IMR-90 (cell line): ENCODE measurements around the gene BRMS1. TPM values are rescaled to one million over a fixed set of nuclear protein-coding genes. Genes with fewer than 3 reads are reported as not detected.

Experiments
- ATAC-seq: fragments of 200-7000 bp; cut with Tn5 transposase; 2 replicates; pipeline ENCODE4 v1.9.1; 2020; ENCODE audit warnings: low read depth, mild to moderate bottlenecking, moderate library complexity
- BruUV-seq: library from RNA; stranded (reverse); fragments of 400-500 nt; replicated peaks from 2 replicates; lab custom pipeline; 2021; lab: Mats Ljungman, UMichigan
- CTCF ChIA-PET: fragments of 300-600 bp; formaldehyde crosslinking; extraction: SDS; loops from one replicate; lab custom pipeline; 2021; ENCODE audit warnings: antibody characterized with exemption; lab: Yijun Ruan, JAX
- POLR2A ChIA-PET: fragments of 300-600 bp; sonication (Branson Sonifier 250); formaldehyde crosslinking; loops from one replicate; lab custom pipeline; 2022; ENCODE audit warnings: antibody characterized with exemption; ENCODE audit not compliant: unreplicated experiment; lab: Charles Lee
- DNase-seq: peaks from one replicate; pipeline ENCODE4 v3.0.0; 2013
- H2AFZ ChIP-seq: replicated peaks from 2 replicates; pipeline ENCODE3; 2013; ENCODE audit warnings: low read length, mild to moderate bottlenecking; ENCODE audit not compliant: poor library complexity
- H2AK5ac ChIP-seq: 2 replicates; pipeline ENCODE4 v1.6.1; 2013; ENCODE audit warnings: low read depth, low read length, inconsistent platforms
- H2AK9ac ChIP-seq: replicated peaks from 2 replicates; pipeline ENCODE3; 2013; ENCODE audit warnings: mild to moderate bottlenecking, low read depth, low read length, moderate library complexity; ENCODE audit not compliant: poor library complexity
- H2BK120ac ChIP-seq: 2 replicates; pipeline ENCODE4 v1.6.1; 2013; ENCODE audit warnings: low read depth, low read length, inconsistent platforms
- H2BK15ac ChIP-seq: 3 replicates; pipeline ENCODE4 v1.6.1; 2013; ENCODE audit warnings: low read depth, low read length, inconsistent platforms
- H2BK20ac ChIP-seq: 2 replicates; pipeline ENCODE4 v1.6.1; 2013; ENCODE audit warnings: low read depth, mild to moderate bottlenecking, inconsistent platforms, low read length, moderate library complexity
- H2BK5ac ChIP-seq: 2 replicates; pipeline ENCODE4 v1.6.1; 2013; ENCODE audit warnings: mild to moderate bottlenecking, low read depth, low read length, inconsistent platforms; ENCODE audit not compliant: poor library complexity, severe bottlenecking
- H3K14ac ChIP-seq: replicated peaks from 2 replicates; pipeline ENCODE4 v1.6.1; 2013; ENCODE audit warnings: low read depth, low read length, inconsistent platforms
- H3K18ac ChIP-seq: 2 replicates; pipeline ENCODE4 v1.6.1; 2013; ENCODE audit warnings: low read depth, low read length, control low read depth
- H3K23ac ChIP-seq: 2 replicates; pipeline ENCODE4 v1.6.1; 2013; ENCODE audit warnings: low read depth, low read length, inconsistent platforms
- H3K27ac ChIP-seq: 2 replicates; pipeline ENCODE4 v1.5.1; 2013; ENCODE audit warnings: mild to moderate bottlenecking, control low read depth, low read length; ENCODE audit not compliant: insufficient read depth
- H3K27me3 ChIP-seq: 2 replicates; pipeline ENCODE4 v1.6.1; 2013; ENCODE audit warnings: low read length; ENCODE audit not compliant: control insufficient read depth, insufficient read depth
- H3K36me3 ChIP-seq: 2 replicates; pipeline ENCODE4 v1.6.1; 2013; ENCODE audit warnings: low read length, mixed read lengths; ENCODE audit not compliant: control insufficient read depth, insufficient read depth
- H3K4ac ChIP-seq: 2 replicates; pipeline ENCODE4 v1.6.1; 2013; ENCODE audit warnings: low read depth, low read length, inconsistent platforms
- H3K4me1 ChIP-seq: 2 replicates; pipeline ENCODE4 v1.6.1; 2013; ENCODE audit warnings: low read length, mixed read lengths; ENCODE audit not compliant: control insufficient read depth, insufficient read depth
- H3K4me2 ChIP-seq: 2 replicates; pipeline ENCODE4 v1.6.1; 2013; ENCODE audit warnings: low read depth, mild to moderate bottlenecking, control low read depth, low read length, moderate library complexity
- H3K4me3 ChIP-seq: 2 replicates; pipeline ENCODE4 v1.5.1; 2013; ENCODE audit warnings: low read depth, mild to moderate bottlenecking, control low read depth, low read length, moderate library complexity; ENCODE audit not compliant: insufficient read depth
- H3K56ac ChIP-seq: 2 replicates; pipeline ENCODE4 v1.6.1; 2013; ENCODE audit warnings: low read length, inconsistent platforms; ENCODE audit not compliant: insufficient read depth; ENCODE audit errors: extremely low read depth
- H3K79me1 ChIP-seq, 2 experiments: 2 replicates each; pipeline ENCODE4 v1.6.1; 2013; ENCODE audit warnings: low read length in 2 of 2, inconsistent platforms in 1 of 2, low read depth in 1 of 2
- H3K9ac ChIP-seq: 2 replicates; pipeline ENCODE4 v1.6.1; 2013; ENCODE audit warnings: low read depth, low read length, control low read depth
- H3K9me1 ChIP-seq: 2 replicates; pipeline ENCODE4 v1.6.1; 2013; ENCODE audit warnings: low read length, inconsistent platforms; ENCODE audit not compliant: insufficient read depth
- H3K9me3 ChIP-seq: 2 replicates; pipeline ENCODE4 v1.6.1; 2013; ENCODE audit warnings: low read length; ENCODE audit not compliant: control insufficient read depth, insufficient read depth
- H4K20me1 ChIP-seq: 2 replicates; pipeline ENCODE4 v1.6.1; 2013; ENCODE audit warnings: low read length, inconsistent platforms; ENCODE audit not compliant: insufficient read depth
- H4K5ac ChIP-seq: 2 replicates; pipeline ENCODE4 v1.6.1; 2013; ENCODE audit warnings: mild to moderate bottlenecking, low read depth, low read length, control low read depth
- H4K8ac ChIP-seq, 2 experiments: 2 replicates each; pipeline ENCODE4 v1.6.1; 2013; ENCODE audit warnings: low read depth in 2 of 2, low read length in 2 of 2, control low read depth in 1 of 2, inconsistent platforms in 1 of 2
- H4K91ac ChIP-seq: 2 replicates; pipeline ENCODE4 v1.6.1; 2013; ENCODE audit warnings: low read depth, low read length, inconsistent platforms; ENCODE audit not compliant: insufficient read depth
- BHLHE40 ChIP-seq: fragments of 150-350 bp; IDR thresholded peaks from 2 replicates; pipeline ENCODE4 v1.6.1; 2016; ENCODE audit warnings: mild to moderate bottlenecking, low read depth, low read length
- CEBPB ChIP-seq: IDR thresholded peaks from 2 replicates; pipeline ENCODE4 v1.6.1; 2012; ENCODE audit warnings: low read depth, low read length, improper control_type of control experiment
- CHD1 ChIP-seq: IDR thresholded peaks from 2 replicates; pipeline ENCODE4 v1.6.1; 2012; ENCODE audit warnings: low read depth, low read length, improper control_type of control experiment
- FOS ChIP-seq: fragments of 150-350 bp; IDR thresholded peaks from 2 replicates; pipeline ENCODE4 v1.6.1; 2016; ENCODE audit warnings: low read depth, low read length
- MAFK ChIP-seq: IDR thresholded peaks from 2 replicates; pipeline ENCODE4 v1.6.1; 2012; ENCODE audit warnings: low read depth, low read length, improper control_type of control experiment
- MAZ ChIP-seq: IDR thresholded peaks from 2 replicates; pipeline ENCODE4 v1.6.1; 2012; ENCODE audit warnings: low read depth, mild to moderate bottlenecking, low read length, improper control_type of control experiment, moderate library complexity, borderline replicate concordance
- MXI1 ChIP-seq: IDR thresholded peaks from 2 replicates; pipeline ENCODE4 v1.6.1; 2012; ENCODE audit warnings: low read depth, mild to moderate bottlenecking, low read length, moderate library complexity, borderline replicate concordance
- NFE2L2 ChIP-seq: fragments of 150-350 bp; IDR thresholded peaks from 2 replicates; pipeline ENCODE4 v1.6.1; 2016; ENCODE audit warnings: low read depth, mild to moderate bottlenecking, low read length
- POLR2A ChIP-seq: IDR thresholded peaks from 2 replicates; pipeline ENCODE4 v1.6.1; 2012; ENCODE audit warnings: mild to moderate bottlenecking, low read depth, low read length
- RAD21 ChIP-seq: IDR thresholded peaks from 2 replicates; pipeline ENCODE4 v1.6.1; 2012; ENCODE audit warnings: low read length, improper control_type of control experiment
- RFX5 ChIP-seq: IDR thresholded peaks from 2 replicates; pipeline ENCODE4 v1.8.0; 2012; ENCODE audit warnings: low read depth, mild to moderate bottlenecking, low read length, moderate library complexity
- SMC3 ChIP-seq: fragments of 150-350 bp; IDR thresholded peaks from 2 replicates; pipeline ENCODE4 v1.6.1; 2016; ENCODE audit warnings: low read depth, mild to moderate bottlenecking, antibody characterized with exemption, low read length, moderate library complexity
- WGBS, 2 experiments: methylation state at CpG; one replicate each; pipeline versions ENCODE4 v1.1.5 to v1.1.7; 2013; ENCODE audit warnings: missing lambda C conversion rate in 2 of 2; ENCODE audit not compliant: insufficient read length in 1 of 2; ENCODE audit errors: extremely low coverage in 2 of 2; 5-methylcytosine and 5-hydroxymethylcytosine counted together
- dilution Hi-C: fragments of 300-500 bp; cut with HindIII; formaldehyde crosslinking; loops from one replicate; pipeline ENCODE4 v1.14.3; 2018; ENCODE audit warnings: low sequenced_read_pairs; ENCODE audit not compliant: unreplicated experiment
- in situ Hi-C: fragments of 300-500 bp; cut with MboI; formaldehyde crosslinking; loops from 3 replicates; pipeline ENCODE4 v1.14.3; 2019; ENCODE audit warnings: low sequenced_read_pairs, inconsistent platforms, mixed read lengths
- intact Hi-C: fragments of 100-400 bp; cut with micrococcal nuclease; formaldehyde crosslinking; loops from 2 replicates; pipeline ENCODE4 v1.10.0; 2022
- polyA plus RNA-seq, 3 experiments: library from polyadenylated mRNA; depleted of rRNA; stranded (reverse); fragments of >200 nt; gene quantifications; 2 replicates each; pipeline ENCODE4 v1.2.3, GENCODE V29; 2012; ENCODE audit warnings: low replicate concordance in 1 of 3
- total RNA-seq: library from RNA; depleted of rRNA; stranded (reverse); fragments of >200 nt; gene quantifications from 2 replicates; pipeline ENCODE4 v1.2.3, GENCODE V29; 2012
- TF ChIP-seq, protein P1 (sequence below): fragments of 150-350 bp; IDR thresholded peaks from 2 replicates; pipeline ENCODE4 v1.6.1; 2016; ENCODE audit warnings: low read depth, mild to moderate bottlenecking, low read length, moderate library complexity, borderline replicate concordance
- TF ChIP-seq, protein P2 (sequence below): fragments of 150-350 bp; IDR thresholded peaks from 2 replicates; pipeline ENCODE4 v1.6.1; 2017; ENCODE audit warnings: mild to moderate bottlenecking, antibody characterized with exemption, low read length, low read depth

BRMS1 gene
- total and polyA plus RNA-seq, 2 of the 4 experiments (the other 2 are of a cell fraction) = 48.3 to 57.9 TPM

DNA sequence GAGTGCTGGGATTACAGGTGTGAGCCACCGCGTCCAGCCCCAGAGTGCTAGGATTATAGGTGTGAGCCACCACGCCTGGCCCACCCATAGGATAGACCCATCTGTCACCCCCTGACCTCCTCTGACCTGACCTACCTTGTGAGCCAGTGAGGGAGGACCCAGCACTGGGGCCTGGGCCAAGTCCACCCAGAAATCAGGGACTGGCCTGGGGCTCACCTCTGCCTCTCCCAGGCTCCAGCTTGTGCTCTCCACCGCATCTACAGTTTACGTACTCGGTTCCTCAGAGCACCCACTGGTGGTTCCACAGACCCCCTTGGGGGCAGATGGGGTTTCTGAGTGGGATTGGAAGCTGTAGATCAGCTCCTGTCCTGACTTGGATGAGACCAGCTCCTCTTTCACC is 20.3 kb upstream of the BRMS1 start:
- BruUV-seq = no TSS peak
- H2BK5ac ChIP-seq = no peak overlapping the region
- DNase-seq = no peak
- no peak overlapping the region for H3K4me3 ChIP-seq
- no peaks in the 10 kb centered on the region for H3K36me3 ChIP-seq
- H3K18ac ChIP-seq = no peak overlapping the region
- no peak overlapping the region for H4K91ac ChIP-seq
- H2AFZ ChIP-seq = no peak overlapping the region
- TF ChIP-seq BHLHE40 (no peak), POLR2A (no peak), NFE2L2 (no peak), RAD21 (no peak), SMC3 (no peak), RFX5 (no peak), CHD1 (no peak), MAFK (no peak), MAZ (no peak), FOS (no peak), MXI1 (no peak), CEBPB (no peak)
- TF ChIP-seq, protein P1, sequence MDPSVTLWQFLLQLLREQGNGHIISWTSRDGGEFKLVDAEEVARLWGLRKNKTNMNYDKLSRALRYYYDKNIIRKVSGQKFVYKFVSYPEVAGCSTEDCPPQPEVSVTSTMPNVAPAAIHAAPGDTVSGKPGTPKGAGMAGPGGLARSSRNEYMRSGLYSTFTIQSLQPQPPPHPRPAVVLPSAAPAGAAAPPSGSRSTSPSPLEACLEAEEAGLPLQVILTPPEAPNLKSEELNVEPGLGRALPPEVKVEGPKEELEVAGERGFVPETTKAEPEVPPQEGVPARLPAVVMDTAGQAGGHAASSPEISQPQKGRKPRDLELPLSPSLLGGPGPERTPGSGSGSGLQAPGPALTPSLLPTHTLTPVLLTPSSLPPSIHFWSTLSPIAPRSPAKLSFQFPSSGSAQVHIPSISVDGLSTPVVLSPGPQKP = no peak
- TF ChIP-seq, protein P2, sequence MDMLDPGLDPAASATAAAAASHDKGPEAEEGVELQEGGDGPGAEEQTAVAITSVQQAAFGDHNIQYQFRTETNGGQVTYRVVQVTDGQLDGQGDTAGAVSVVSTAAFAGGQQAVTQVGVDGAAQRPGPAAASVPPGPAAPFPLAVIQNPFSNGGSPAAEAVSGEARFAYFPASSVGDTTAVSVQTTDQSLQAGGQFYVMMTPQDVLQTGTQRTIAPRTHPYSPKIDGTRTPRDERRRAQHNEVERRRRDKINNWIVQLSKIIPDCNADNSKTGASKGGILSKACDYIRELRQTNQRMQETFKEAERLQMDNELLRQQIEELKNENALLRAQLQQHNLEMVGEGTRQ = no peak
- H3K4me1 ChIP-seq = peaks cover 3% of the 10 kb centered on the region
- ChIA-PET CTCF (no interaction called here), POLR2A (no interaction called here)
- H3K23ac ChIP-seq = no peak overlapping the region
- H3K56ac ChIP-seq = no peak overlapping the region
- in situ Hi-C loops (no loop called here), dilution Hi-C loops (no loop called here), intact Hi-C loops (no loop called here)
- ATAC-seq = no peak
- no peaks in the 10 kb centered on the region for H3K79me1 ChIP-seq
- no peaks in the 10 kb centered on the region for H3K9me3 ChIP-seq
- H2AK5ac ChIP-seq = no peak overlapping the region
- H3K9me1 ChIP-seq = peaks cover 4% of the 10 kb centered on the region; the same call in 1 of the 2 replicates
- H3K9ac ChIP-seq = no peak overlapping the region
- H4K8ac ChIP-seq = no peak overlapping the region
- H2BK20ac ChIP-seq = no peak overlapping the region
- no peak overlapping the region for H3K27ac ChIP-seq
- peaks cover 6% of the 10 kb centered on the region; the same call in 1 of the 2 replicates for H4K20me1 ChIP-seq
- 100% methylated on average over 3 of the region's 6 CpGs; no CpG with 5 or more reads in 1 of the 2 experiments for WGBS, 2 experiments
- H3K14ac ChIP-seq = no peak overlapping the region
- no peak overlapping the region for H2BK15ac ChIP-seq
- peaks cover 2% of the 10 kb centered on the region; the same call in 1 of the 2 replicates for H3K27me3 ChIP-seq
- H3K4ac ChIP-seq = no peak overlapping the region
- H3K4me2 ChIP-seq = no peak overlapping the region
- no peak overlapping the region for H2BK120ac ChIP-seq
- no peak overlapping the region for H4K5ac ChIP-seq
- H2AK9ac ChIP-seq = no peak overlapping the region
